Subcutaneous adipose tissue (tissue), 4 donors: ENCODE measurements around the gene STX11. TPM values are rescaled to one million over a fixed set of nuclear protein-coding genes. Genes with fewer than 3 reads are reported as not detected.

ENCODE experiments used
- total RNA-seq, 4 donors: library from RNA; depleted of rRNA; stranded (reverse); fragments of >200 nt; gene quantifications; one replicate each; pipeline ENCODE4 v1.1.0, GENCODE V29; 2016
- TF ChIP-seq, protein P1 (sequence below): fragments of 450-650 bp; IDR thresholded peaks from one replicate; pipeline ENCODE4 v1.5.1; 2016; ENCODE audit warnings: low read depth, mild to moderate bottlenecking, control low read depth, antibody characterized with exemption, moderate library complexity

STX11 gene
- total RNA-seq = 100 to 1,000 TPM in 1 of 4 donors, 10 to 100 TPM in 3; 42.6 to 103 (median 48.3) TPM

DNA sequence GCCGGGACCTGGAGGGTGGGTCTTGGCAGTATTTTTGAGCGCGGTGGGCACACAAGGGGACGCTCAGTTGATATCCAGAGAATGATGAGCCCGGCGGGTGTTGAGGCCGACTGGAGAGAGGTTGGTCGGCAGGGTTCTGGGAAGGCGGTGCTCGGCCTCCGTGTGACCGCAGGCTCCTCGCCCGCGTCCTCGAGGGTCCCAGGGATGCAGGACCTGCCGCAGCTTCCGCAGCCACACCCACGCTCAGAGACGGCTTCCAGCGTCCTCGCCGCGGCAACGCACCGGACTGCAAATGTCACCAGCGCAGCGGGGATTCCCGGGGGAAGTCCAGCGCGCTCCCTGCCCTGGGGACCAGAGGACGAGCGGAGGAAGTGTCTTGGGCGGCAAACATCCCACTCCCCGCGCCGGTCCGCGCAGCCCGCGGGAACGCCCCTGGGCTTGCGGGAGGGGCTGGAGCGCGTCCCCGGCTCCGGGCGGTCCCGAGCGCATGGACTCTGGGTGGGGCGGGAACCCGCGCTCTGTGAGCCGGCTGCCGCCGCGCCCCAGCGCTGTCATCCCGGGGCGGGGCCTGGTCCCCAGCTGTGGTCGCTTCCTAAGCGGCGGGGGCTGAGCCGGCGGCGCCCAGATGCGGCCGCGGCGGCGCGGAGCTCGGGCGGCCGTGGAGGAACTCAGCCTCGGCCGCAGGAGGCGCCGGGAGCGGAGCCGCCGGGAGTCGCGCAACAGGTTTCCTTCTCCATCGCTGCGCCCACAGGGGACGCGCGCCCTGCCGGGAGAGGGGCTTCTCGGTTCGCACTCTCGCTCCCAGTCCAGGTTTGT lies at the start of gene STX11:
Gene STX11, plus strand, starts transcription at position 624 of the 816 bp plus-strand sequence. CDS start 36,111 bp downstream, outside the sequence.
- TF ChIP-seq, protein P1, sequence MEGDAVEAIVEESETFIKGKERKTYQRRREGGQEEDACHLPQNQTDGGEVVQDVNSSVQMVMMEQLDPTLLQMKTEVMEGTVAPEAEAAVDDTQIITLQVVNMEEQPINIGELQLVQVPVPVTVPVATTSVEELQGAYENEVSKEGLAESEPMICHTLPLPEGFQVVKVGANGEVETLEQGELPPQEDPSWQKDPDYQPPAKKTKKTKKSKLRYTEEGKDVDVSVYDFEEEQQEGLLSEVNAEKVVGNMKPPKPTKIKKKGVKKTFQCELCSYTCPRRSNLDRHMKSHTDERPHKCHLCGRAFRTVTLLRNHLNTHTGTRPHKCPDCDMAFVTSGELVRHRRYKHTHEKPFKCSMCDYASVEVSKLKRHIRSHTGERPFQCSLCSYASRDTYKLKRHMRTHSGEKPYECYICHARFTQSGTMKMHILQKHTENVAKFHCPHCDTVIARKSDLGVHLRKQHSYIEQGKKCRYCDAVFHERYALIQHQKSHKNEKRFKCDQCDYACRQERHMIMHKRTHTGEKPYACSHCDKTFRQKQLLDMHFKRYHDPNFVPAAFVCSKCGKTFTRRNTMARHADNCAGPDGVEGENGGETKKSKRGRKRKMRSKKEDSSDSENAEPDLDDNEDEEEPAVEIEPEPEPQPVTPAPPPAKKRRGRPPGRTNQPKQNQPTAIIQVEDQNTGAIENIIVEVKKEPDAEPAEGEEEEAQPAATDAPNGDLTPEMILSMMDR = no peak

DNA sequence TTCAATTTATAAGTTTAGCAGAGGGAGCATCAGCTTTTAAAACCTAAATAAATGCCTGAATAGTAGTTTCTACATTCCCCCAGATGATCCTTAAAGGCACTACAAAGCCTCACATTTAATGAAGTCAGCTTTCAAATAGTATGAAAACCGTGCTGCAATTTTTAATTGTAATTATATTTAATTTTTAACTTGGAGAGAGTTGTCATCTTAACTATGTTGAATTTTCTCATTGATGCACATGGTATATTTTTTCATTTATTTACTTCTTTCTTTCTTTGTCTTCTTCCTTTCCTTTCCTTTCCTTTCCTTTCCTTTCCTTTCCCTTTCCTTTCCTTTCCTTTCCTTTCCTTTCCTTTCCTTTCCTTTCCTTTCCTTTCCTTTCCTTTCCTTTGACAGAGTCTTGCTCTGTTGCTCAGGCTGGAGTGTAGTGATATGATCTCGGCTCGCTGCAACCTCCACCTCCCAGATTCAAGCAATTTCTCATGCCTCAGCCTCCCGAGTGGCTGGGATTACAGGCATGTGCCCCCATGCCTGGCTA lies 47.2 kb upstream of the STX11 start:
- TF ChIP-seq, protein P1 = no peak

DNA sequence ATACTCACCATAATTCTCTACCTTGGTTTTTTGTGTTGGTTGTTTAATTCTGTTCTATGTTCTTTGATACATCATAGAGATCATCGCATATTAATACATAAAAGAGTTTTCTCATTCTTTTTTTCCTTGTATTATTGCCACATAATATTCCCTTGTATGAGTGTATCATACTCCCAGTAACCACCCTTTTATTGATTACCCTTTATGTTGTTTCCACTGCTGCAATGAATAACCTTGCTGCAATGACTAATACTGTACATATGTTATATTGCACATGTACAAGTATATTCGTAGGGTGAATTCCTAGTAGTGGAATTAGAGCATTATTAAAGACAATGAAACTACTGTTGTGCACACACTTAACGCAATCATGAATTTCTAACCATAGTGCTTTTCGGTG lies 45.8 kb upstream of the STX11 start:
- TF ChIP-seq, protein P1 = no peak

DNA sequence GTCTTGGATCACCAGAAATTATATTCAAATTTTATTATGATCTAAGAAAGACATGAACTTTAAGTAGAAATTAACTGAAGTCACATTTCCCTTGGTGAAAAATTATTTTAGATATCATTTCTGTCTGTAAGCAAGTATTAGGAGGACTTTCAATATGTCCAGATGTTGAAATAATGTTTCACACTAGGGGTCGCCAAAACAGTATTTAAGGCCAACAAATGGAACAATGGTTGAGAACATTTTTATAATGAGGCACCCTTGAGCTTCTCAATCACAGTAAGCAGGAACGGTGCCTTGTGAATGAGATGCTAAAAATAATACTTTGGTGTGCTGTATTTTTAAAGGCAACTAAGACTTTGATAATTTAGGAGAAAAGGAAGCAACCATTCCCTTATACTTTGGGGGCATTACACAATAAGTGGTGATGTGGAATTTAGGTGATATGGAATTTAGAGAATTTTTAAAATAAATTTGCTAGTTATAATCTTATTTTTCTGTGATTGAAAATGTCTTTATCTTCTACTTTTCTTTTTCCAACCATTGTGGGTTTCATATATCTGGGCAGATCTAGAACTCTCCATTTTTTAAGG lies 45.3 kb upstream of the STX11 start:
- TF ChIP-seq, protein P1 = no peak

DNA sequence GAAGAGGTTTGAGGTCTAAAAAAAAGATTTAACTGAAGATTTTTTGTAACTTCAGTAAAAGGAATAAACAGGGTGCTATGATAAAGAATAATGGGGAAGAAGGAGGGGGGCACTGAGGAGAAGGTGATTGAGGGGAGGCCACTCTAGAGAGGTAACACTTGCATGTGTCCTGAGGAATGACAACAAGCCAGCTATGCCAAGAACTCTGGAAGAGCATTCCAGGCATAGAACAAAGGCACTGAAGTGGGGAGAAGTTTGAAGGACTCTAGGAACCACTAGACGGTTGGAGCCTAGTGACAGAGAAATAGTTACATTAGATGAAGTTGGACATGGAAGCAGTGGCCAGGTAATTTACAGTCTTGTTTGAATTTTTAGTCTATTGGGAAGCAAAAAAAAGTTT lies 44.1 kb upstream of the STX11 start:
- TF ChIP-seq, protein P1 = no peak

DNA sequence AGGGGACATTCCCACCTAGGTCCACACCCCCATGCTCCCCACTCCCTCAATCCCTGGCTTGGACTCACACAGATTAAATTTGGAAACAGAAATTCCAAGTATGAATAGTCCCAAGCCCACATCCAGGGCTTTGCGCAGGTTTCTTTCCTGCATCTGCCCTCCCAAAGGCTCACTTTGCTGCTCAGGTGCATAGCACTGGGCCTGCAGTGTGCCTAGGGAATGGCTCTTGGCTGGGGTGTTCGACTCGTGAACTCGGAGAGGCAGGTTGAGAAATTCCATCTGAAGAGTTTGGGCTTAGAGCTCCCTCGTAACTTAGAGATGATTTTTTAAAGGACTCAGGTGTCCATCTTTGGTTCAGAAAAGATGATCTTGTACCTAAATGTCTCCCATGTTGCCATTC lies 40.1 kb upstream of the STX11 start:
- TF ChIP-seq, protein P1 = no peak

DNA sequence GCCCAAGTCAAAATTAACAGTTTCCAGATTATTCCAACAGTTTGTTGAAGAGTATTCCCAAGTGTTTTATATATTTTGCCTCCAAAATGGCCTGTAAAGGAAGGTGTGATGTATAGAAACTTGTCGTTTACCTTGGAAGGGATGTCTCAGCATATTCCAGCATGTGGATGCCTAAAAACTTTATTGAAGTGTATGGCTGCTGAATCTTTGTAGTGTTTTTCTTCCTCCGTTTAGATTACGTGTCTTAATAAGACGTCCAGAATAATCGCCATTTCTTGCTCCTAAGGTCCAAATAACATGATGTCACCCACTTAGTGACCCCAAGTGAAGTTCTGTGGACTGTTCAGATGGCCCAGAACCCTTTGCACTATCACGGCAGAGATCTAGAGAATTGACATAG lies 37.0 kb upstream of the STX11 start:
- TF ChIP-seq, protein P1 = no peak
